Measurements from ENCODE around the gene MEPE. TPM values are rescaled to one million over a fixed set of nuclear protein-coding genes. Genes with fewer than 3 reads are reported as not detected.
A peak's percentile ranks its signal among the peaks of the same experiment; 100 is the strongest.

MEPE gene
- total and polyA plus RNA-seq, 2 of the 8 experiments (the other 6 are each of a cell fraction or from before 2014, with no cell fraction given), result not detected

- H3K9me3 ChIP-seq (ENCODE audit: insufficient read depth in 2 of 2, low read depth in 1 of 2, low read length in 1 of 2), result peaks cover 0 to 4% of the 10 kb centered on the region in 2 experiments; a peak in 2 of 4 replicates
- no peaks in the 10 kb centered on the region for H3K79me2 ChIP-seq (ENCODE audit: control insufficient read depth in 1 of 2, insufficient read depth in 2 of 2, low read length in 2 of 2)
- no peak overlapping the region for H4K8ac ChIP-seq (ENCODE audit: extremely low read depth, insufficient read depth, low read length)
- H3K27ac ChIP-seq (ENCODE audit: low read depth, low read length), result no peak overlapping the region
- no peak overlapping the region for H3K4me3 ChIP-seq (ENCODE audit: extremely low read depth in 1 of 4, insufficient read depth in 2 of 4, low read depth in 3 of 4, low read length in 4 of 4)
- H3K27me3 ChIP-seq (replicated peaks in 1 of 4; ENCODE audit: control insufficient read depth in 3 of 4, extremely low read depth in 1 of 4, insufficient read depth in 3 of 4, low read length in 3 of 4), result no peaks in the 10 kb centered on the region
- H3K23ac ChIP-seq (ENCODE audit: insufficient read length), result no peak overlapping the region
- TF ChIP-seq ZNF274 (IDR thresholded peaks at IDR 0.05; ENCODE audit: borderline replicate concordance, extremely low read depth, low read length) (no peak), POLR2AphosphoS5 (IDR thresholded peaks at IDR 0.05; ENCODE audit: low read depth, low read length) (no peak), TAF7 (optimal IDR thresholded peaks at IDR 0.05; ENCODE audit: borderline replicate concordance, low read depth, low read length) (no peak), ATF3 (IDR thresholded peaks at IDR 0.05; ENCODE audit: insufficient read depth, low read depth, low read length) (no peak), MAFK (IDR thresholded peaks at IDR 0.05; ENCODE audit: low read depth, low read length) (no peak), NRF1 (IDR thresholded peaks at IDR 0.05; ENCODE audit: low read depth, low read length) (no peak)
- peak; percentile 7 for FAIRE-seq
- H3K9ac ChIP-seq (replicated peaks in 1 of 4; ENCODE audit: extremely low read depth in 1 of 4, low read depth in 3 of 4, low read length in 3 of 4), result no peak overlapping the region
- no peak overlapping the region for H3K14ac ChIP-seq (ENCODE audit: insufficient read length)
- H3K23me2 ChIP-seq (ENCODE audit: low read depth, low read length), result no peaks in the 10 kb centered on the region
- H4K91ac ChIP-seq (replicated peaks; ENCODE audit: insufficient read length, low read length), result no peak overlapping the region
- no peak overlapping the region for H3K18ac ChIP-seq (ENCODE audit: extremely low read depth, low read length)
- no peaks in the 10 kb centered on the region for H3K79me1 ChIP-seq (ENCODE audit: low read depth, low read length)
- H3K4ac ChIP-seq (replicated peaks; ENCODE audit: insufficient read length, low read depth, low read length), result no peak overlapping the region
- H3K56ac ChIP-seq (replicated peaks; ENCODE audit: insufficient read length, low read depth, low read length), result no peak overlapping the region
- no peak overlapping the region for H2BK5ac ChIP-seq (ENCODE audit: low read depth, low read length)
- H4K20me1 ChIP-seq (replicated peaks in 1 of 2; ENCODE audit: control insufficient read depth in 1 of 2, insufficient read depth in 2 of 2, low read length in 2 of 2), result no peaks in the 10 kb centered on the region
- CTCF ChIA-PET (ENCODE audit: partially characterized antibody), result interaction anchor here (0.9 to 1.4 kb wide), 2 partner anchors 33 to 125 kb away, joined by 3 read pairs; no protein-coding TSS in a partner anchor
- no peak overlapping the region for H2BK12ac ChIP-seq (ENCODE audit: low read depth, low read length)
- 86% methylated on average over 2 of the region's 2 CpGs; no CpG with 5 or more reads in 1 of the 2 experiments for WGBS, 2 experiments (ENCODE audit: extremely low coverage in 1 of 2, insufficient coverage in 1 of 2, insufficient read length in 1 of 2, insufficient replicate concordance in 2 of 2, low coverage in 1 of 2, low lambda C conversion rate in 2 of 2, missing lambda C conversion rate in 1 of 2)
- no peak overlapping the region for H2BK20ac ChIP-seq (ENCODE audit: low read length)
- H3K36me3 ChIP-seq (ENCODE audit: control insufficient read depth in 2 of 4, insufficient read depth in 4 of 4, low read length in 3 of 4), result no peaks in the 10 kb centered on the region
- H2AFZ ChIP-seq (ENCODE audit: low read length), result no peak overlapping the region
- no peak overlapping the region for H3K4me2 ChIP-seq (ENCODE audit: insufficient read depth in 1 of 2, low read depth in 2 of 2, low read length in 2 of 2)
- no peak overlapping the region for H4K5ac ChIP-seq (ENCODE audit: insufficient read length, low read depth, low read length)
- H3K4me1 ChIP-seq (replicated peaks in 1 of 4; ENCODE audit: control insufficient read depth in 3 of 4, insufficient read depth in 4 of 4, low read length in 3 of 4), result no peaks in the 10 kb centered on the region
- DNase-seq (ENCODE audit: low read depth in 1 of 2, low spot score in 2 of 2), result no peak
- H2BK120ac ChIP-seq (replicated peaks; ENCODE audit: low read depth, low read length), result no peak overlapping the region
- POLR2A ChIA-PET (ENCODE audit: partially characterized antibody), result no interaction called here
- no peak overlapping the region for H2AK5ac ChIP-seq (ENCODE audit: low read depth, low read length)
- H2BK15ac ChIP-seq (ENCODE audit: low read length), result no peak overlapping the region
These were observed 27.9 kb upstream of the MEPE start for GRCh38 chr4:87804871-87805270.
